GM15510 (cell line): ENCODE measurements around the gene CPA5.

Experiments
- POLR2A ChIP-seq: IDR thresholded peaks from 3 replicates; pipeline ENCODE4 v1.6.1; 2011; ENCODE audit warnings: borderline replicate concordance; ENCODE audit not compliant: insufficient read length; ENCODE audit errors: extremely low read depth

CPA5 gene

DNA sequence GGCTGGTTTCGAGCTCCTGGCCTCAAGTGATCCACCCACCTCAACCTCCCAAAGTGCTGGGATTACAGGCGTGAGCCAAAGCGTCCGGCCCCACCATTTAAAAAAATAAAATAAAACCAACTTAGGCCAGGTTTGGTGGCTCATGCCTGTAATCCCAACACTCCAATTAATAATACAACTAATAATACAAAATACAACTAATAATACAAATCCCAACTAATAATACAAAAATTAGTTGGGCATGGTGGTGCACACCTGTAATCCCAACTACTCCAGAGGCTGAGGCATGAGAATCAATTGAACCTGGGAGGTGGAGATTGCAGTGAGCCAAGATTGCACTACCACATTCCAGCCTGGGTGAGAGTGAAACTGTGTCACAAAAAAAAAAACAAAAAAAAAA is 68.6 kb downstream of the CPA5 start:
- TF ChIP-seq POLR2A, result no peak

DNA sequence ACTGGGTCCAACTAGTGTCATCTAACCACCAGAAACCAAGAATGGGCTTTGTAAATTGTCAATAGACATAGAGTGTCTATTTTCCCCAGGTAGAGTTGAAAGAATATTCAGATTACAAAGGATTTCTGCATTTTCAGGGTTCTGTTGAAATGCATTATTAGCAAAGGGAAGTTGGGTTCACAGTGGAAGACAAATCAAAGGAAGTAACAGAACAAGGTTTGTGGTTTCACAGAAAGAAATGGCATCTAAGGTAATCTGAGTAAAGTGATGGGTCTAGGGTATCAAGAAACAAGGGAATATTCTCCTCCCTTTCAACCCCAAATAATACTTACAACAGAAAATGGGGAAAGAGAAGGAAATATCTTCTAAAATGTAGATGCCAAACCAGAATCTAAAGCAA is 70.4 kb downstream of the CPA5 start:
- no peak for TF ChIP-seq POLR2A

DNA sequence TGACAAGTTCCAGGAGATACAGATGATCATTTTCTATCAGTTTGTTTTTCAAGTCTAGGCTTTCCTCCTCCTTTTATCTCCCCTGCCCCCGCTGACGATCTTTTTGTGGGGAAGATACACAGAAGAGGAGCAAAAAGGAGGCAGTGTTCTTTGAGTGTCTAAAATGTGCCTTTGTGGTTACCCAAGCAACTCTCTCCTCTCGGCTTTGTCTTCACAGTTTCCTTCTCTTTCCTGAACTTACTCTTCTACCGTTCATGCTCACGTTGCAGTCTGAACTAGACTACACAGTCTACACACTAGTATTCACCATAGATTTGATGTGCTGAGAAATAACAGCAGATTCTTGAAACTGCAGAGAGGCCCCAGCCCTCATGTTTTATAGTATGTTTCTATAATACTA is 72.6 kb downstream of the CPA5 start:
- TF ChIP-seq POLR2A, result no peak

DNA sequence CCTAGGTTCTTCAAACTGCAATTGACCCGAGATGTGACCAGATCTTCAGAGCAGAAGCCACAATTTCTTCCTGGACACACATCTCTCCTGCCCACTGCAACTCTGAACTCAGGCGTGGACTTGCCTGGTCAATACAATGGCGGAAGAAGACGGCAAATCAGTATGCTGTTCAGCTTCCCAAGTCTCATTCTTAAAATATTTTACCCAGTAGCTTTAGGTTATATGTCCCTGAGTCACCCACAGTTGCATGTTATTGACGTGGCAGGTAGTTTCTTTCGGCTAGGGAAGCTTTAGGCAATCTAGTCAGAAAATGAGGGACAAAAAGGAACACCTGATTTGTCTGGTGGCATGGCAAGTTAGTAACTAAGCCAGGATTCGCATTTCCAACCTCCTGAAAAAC is 73.7 kb downstream of the CPA5 start:
- no peak for TF ChIP-seq POLR2A
